ENCODE measurements around the gene C1QTNF6. TPM values are rescaled to one million over a fixed set of nuclear protein-coding genes. Genes with fewer than 3 reads are reported as not detected.

The C1QTNF6 gene
- total and polyA plus RNA-seq, 2 donors (not counting 3 experiments of a cell fraction or from before 2014, with no cell fraction given), result 20.2 to 27.6 TPM

DNA sequence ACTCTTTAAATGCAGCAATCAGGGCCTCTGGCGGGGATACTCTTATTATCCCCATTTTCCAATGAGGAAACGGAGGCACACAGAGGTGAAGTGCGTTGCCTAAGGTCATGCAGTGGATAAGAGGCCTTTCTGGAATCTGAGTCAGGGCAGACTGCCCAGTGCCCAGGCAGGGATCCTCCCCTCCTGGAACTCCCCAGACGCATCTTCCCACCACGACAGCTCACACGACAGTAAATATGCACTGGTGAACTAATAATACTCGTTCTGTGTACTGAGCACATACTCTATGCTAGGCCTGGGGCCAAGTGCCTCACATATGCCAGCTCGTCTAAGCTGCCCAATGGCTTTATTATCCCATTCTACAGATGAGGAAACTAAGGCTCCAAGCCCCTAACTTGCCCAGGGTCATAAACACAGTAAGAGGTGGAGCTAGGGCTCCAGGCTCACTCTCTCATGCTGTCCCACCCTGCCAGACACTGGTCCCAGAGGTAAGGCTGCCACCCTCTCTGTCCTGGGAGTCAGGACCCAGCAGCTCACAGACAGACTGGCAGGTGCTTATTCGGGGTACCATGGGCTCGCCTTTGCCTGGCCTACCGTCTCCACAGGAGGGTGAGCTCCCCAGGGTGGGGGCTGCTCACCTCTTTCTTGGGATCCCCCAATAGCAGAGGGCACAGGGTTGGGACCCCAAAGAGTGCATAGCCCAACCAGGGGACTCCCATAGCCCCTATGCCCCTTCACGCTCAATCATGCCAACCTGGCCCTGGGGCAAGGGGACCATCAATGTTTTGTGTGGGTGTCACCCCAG, 40.7 kb downstream of the C1QTNF6 start:
- H3K36me3 ChIP-seq (ENCODE audit: control insufficient read depth in 2 of 2, extremely low read depth in 1 of 2, insufficient read depth in 2 of 2, low read length in 2 of 2), result no peaks in the 10 kb centered on the region
- DNase-seq (ENCODE audit: low read depth, low spot score), result no peak
- no peak for FAIRE-seq
- no peak overlapping the region for H3K4me2 ChIP-seq (ENCODE audit: insufficient read depth, low read length)
- ChIA-PET POLR2A (no interaction called here), CTCF (interaction anchor here (1.0 kb wide), 1 partner anchor 112 kb away, joined by 3 read pairs; no protein-coding TSS in a partner anchor)
- H3K27ac ChIP-seq (ENCODE audit: insufficient read depth, low read depth, low read length), result no peak overlapping the region
- no peaks in the 10 kb centered on the region for H3K9me3 ChIP-seq (replicated peaks; ENCODE audit: control insufficient read depth, insufficient read depth, low read length)
- no peaks in the 10 kb centered on the region for H3K79me2 ChIP-seq (ENCODE audit: control insufficient read depth, insufficient read depth, low read length)
- H3K4me1 ChIP-seq (ENCODE audit: control insufficient read depth, extremely low read depth, insufficient read depth, low read length), result no peaks in the 10 kb centered on the region
- no peak overlapping the region for H3K9ac ChIP-seq (replicated peaks; ENCODE audit: extremely low read depth, insufficient read depth, low read length)
- no peak overlapping the region for H3K4me3 ChIP-seq (replicated peaks in 1 of 3; ENCODE audit: insufficient read depth in 1 of 3, low read depth in 1 of 3, low read length in 3 of 3)
- intact Hi-C loops (cut with micrococcal nuclease), result no loop called here
- H3K27me3 ChIP-seq (ENCODE audit: control insufficient read depth in 2 of 2, insufficient read depth in 2 of 2, low read length in 2 of 2), result peaks cover 2 to 5% of the 10 kb centered on the region in 2 experiments
- no peak for TF ChIP-seq FOS (IDR thresholded peaks at IDR 0.05; ENCODE audit: borderline replicate concordance, insufficient read depth, low read length)
- no peak for TF ChIP-seq MYC (IDR thresholded peaks at IDR 0.05; ENCODE audit: low read depth, low read length)
- no peak for TF ChIP-seq GATA2 (IDR thresholded peaks at IDR 0.05; ENCODE audit: insufficient read depth, insufficient read length, low read depth, low read length)
- TF ChIP-seq POLR2A (IDR thresholded peaks at IDR 0.05; ENCODE audit: low read depth, low read length), result no peak
- H4K20me1 ChIP-seq (replicated peaks; ENCODE audit: control insufficient read depth, extremely low read depth, insufficient read depth, low read length), result no peaks in the 10 kb centered on the region
- no peaks in the 10 kb centered on the region for H3K9me1 ChIP-seq (replicated peaks; ENCODE audit: control insufficient read depth, extremely low read depth, insufficient read depth, low read length)
- no peak overlapping the region for H2AFZ ChIP-seq (ENCODE audit: low read depth, low read length)
- BruUV-seq (replicated peaks), result no TSS peak
- dilution Hi-C loops (cut with MboI; ENCODE audit: extremely low pct_ligation_motif_present, low sequenced_read_pairs), result no loop called here

- no TSS peak for BruUV-seq (replicated peaks)
- H2AFZ ChIP-seq (ENCODE audit: low read depth, low read length), result no peak overlapping the region
- FAIRE-seq (no peak), DNase-seq (ENCODE audit: low read depth, low spot score) (no peak)
- H3K27ac ChIP-seq (ENCODE audit: insufficient read depth, low read depth, low read length), result no peak overlapping the region
- H3K4me1 ChIP-seq (ENCODE audit: control insufficient read depth, extremely low read depth, insufficient read depth, low read length), result no peaks in the 10 kb centered on the region
- H3K4me3 ChIP-seq (replicated peaks in 1 of 3; ENCODE audit: insufficient read depth in 1 of 3, low read depth in 1 of 3, low read length in 3 of 3), result no peak overlapping the region
- no peaks in the 10 kb centered on the region for H4K20me1 ChIP-seq (replicated peaks; ENCODE audit: control insufficient read depth, extremely low read depth, insufficient read depth, low read length)
- H3K27me3 ChIP-seq (ENCODE audit: control insufficient read depth in 2 of 2, insufficient read depth in 2 of 2, low read length in 2 of 2), result peaks cover 2 to 3% of the 10 kb centered on the region in 2 experiments
- no peaks in the 10 kb centered on the region for H3K79me2 ChIP-seq (ENCODE audit: control insufficient read depth, insufficient read depth, low read length)
- H3K9me3 ChIP-seq (replicated peaks; ENCODE audit: control insufficient read depth, insufficient read depth, low read length), result no peaks in the 10 kb centered on the region
- no peak overlapping the region for H3K9ac ChIP-seq (replicated peaks; ENCODE audit: extremely low read depth, insufficient read depth, low read length)
- TF ChIP-seq FOS (IDR thresholded peaks at IDR 0.05; ENCODE audit: borderline replicate concordance, insufficient read depth, low read length) (no peak), EZH2 (IDR thresholded peaks at IDR 0.05; ENCODE audit: borderline replicate concordance, low read depth, low read length, severe bottlenecking) (no peak), CTCF (IDR thresholded peaks at IDR 0.05; ENCODE audit: extremely low read depth in 1 of 2, insufficient read depth in 1 of 2, low read depth in 1 of 2, low read length in 2 of 2) (no peak), GATA2 (IDR thresholded peaks at IDR 0.05; ENCODE audit: insufficient read depth, insufficient read length, low read depth, low read length) (no peak), JUN (IDR thresholded peaks at IDR 0.05; ENCODE audit: borderline replicate concordance, insufficient read depth, insufficient read length, low read depth) (no peak), MAX (IDR thresholded peaks at IDR 0.05; ENCODE audit: insufficient read depth, insufficient read length) (no peak), POLR2AphosphoS5 (IDR thresholded peaks at IDR 0.05; ENCODE audit: insufficient read depth, low read depth, low read length) (no peak), POLR2A (IDR thresholded peaks at IDR 0.05; ENCODE audit: low read depth, low read length) (no peak), MYC (IDR thresholded peaks at IDR 0.05; ENCODE audit: low read depth, low read length) (no peak)
- CTCF ChIA-PET, result interaction anchor here (1.0 kb wide), 1 partner anchor 113 kb away, joined by 3 read pairs; no protein-coding TSS in a partner anchor
- intact Hi-C loops (cut with micrococcal nuclease) (no loop called here), dilution Hi-C loops (cut with MboI; ENCODE audit: extremely low pct_ligation_motif_present, low sequenced_read_pairs) (no loop called here)
- POLR2A ChIA-PET, result no interaction called here
- no peaks in the 10 kb centered on the region for H3K36me3 ChIP-seq (ENCODE audit: control insufficient read depth in 2 of 2, extremely low read depth in 1 of 2, insufficient read depth in 2 of 2, low read length in 2 of 2)
- H3K4me2 ChIP-seq (ENCODE audit: insufficient read depth, low read length), result no peak overlapping the region
- no peaks in the 10 kb centered on the region for H3K9me1 ChIP-seq (replicated peaks; ENCODE audit: control insufficient read depth, extremely low read depth, insufficient read depth, low read length)
Measured at GRCh38 chr22:37146507-37147180, 41.4 kb downstream of the C1QTNF6 start.

Measured in endothelial cell of umbilical vein (primary cell).